Measurements from ENCODE around the gene NANP. TPM values are rescaled to one million over a fixed set of nuclear protein-coding genes. Genes with fewer than 3 reads are reported as not detected.
"Not testable (repeated sequence)": the region's sequence is repeated elsewhere in the genome, so short reads cannot be mapped to it uniquely, and the experiment has no call there.

The NANP gene
- total and polyA plus RNA-seq, 2 of the 13 experiments (the other 11 are each of a cell fraction or from before 2014, with no cell fraction given) = 8.9 to 21.5 TPM

- TF ChIP-seq RNF2 (conservative IDR thresholded peaks at IDR 0.05; ENCODE audit: low read depth) = no peak
- no peak for TF ChIP-seq BORCS8-MEF2B (CRISPR knock-in tag; IDR thresholded peaks at IDR 0.05)
Observed at GRCh38 chr20:25659999-25660398, 36.2 kb upstream of the NANP start (continued).

DNA sequence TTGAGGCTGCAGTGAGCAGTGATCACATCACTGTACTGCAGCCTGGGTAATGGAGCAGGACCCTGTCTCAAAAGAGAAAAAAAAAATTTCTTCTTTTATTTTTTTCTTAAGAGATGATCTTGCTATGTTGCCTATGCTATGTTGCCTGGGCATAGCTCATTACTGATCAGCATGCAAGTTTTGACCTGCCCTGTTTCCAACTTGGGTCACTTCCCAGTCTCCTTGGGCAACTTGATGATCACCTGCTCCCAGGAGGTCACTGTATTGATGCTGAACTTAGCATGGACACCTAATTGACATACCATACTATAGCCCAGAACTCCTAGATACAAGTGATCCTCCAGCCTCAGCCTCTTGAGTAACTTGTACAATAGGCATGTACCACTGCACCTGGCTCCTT is 30.7 kb upstream of the NANP start:
- FAIRE-seq (no peak), DNase-seq (ENCODE audit: low spot score) (no peak), ATAC-seq (no peak)
- H3K79me2 ChIP-seq (ENCODE audit: insufficient read depth, low read length) = no peaks in the 10 kb centered on the region
- no peak overlapping the region for H3K4me3 ChIP-seq (replicated peaks in 1 of 3; ENCODE audit: insufficient read depth in 1 of 3, low read depth in 2 of 3, low read length in 3 of 3)
- H3K4me1 ChIP-seq (ENCODE audit: insufficient read depth, low read length) = no peaks in the 10 kb centered on the region
- POLR2A ChIA-PET = no interaction called here
- H3K27ac ChIP-seq (ENCODE audit: extremely low read length, insufficient read depth, low read length) = no peak overlapping the region
- H3K4me2 ChIP-seq (ENCODE audit: low read depth, low read length) = no peak overlapping the region
- H3K36me3 ChIP-seq (replicated peaks in 1 of 2; ENCODE audit: control insufficient read depth in 1 of 2, insufficient read depth in 2 of 2, low read length in 2 of 2) = no peaks in the 10 kb centered on the region
- no peaks in the 10 kb centered on the region for H3K27me3 ChIP-seq (ENCODE audit: control insufficient read depth in 1 of 2, insufficient read depth in 2 of 2, low read length in 2 of 2)
- CTCF ChIA-PET (ENCODE audit: low intra/inter-chr PET ratio, low total read pairs) = no interaction called here
- no peaks in the 10 kb centered on the region for H3K9me3 ChIP-seq (ENCODE audit: low read length)
- H2AFZ ChIP-seq (ENCODE audit: low read length) = no peak overlapping the region
- TF ChIP-seq GLMP (CRISPR knock-in tag; IDR thresholded peaks at IDR 0.05; ENCODE audit: borderline replicate concordance) = no peak
- TF ChIP-seq ZNF543 (CRISPR knock-in tag; IDR thresholded peaks at IDR 0.05) = no peak
- TF ChIP-seq ZNF580 (CRISPR knock-in tag; IDR thresholded peaks at IDR 0.05; ENCODE audit: borderline replicate concordance, low read depth) = no peak
- no peak for TF ChIP-seq HES4 (CRISPR knock-in tag; IDR thresholded peaks at IDR 0.05; ENCODE audit: borderline replicate concordance)
- TF ChIP-seq CENPT (CRISPR knock-in tag; IDR thresholded peaks at IDR 0.05; ENCODE audit: low read depth) = no peak
- TF ChIP-seq HDAC1 (CRISPR knock-in tag; IDR thresholded peaks at IDR 0.05) = no peak
- no peak overlapping the region for H3K9ac ChIP-seq (ENCODE audit: insufficient read depth, low read depth, low read length)
- in situ Hi-C loops (cut with HindIII; ENCODE audit: extremely low pct_ligation_motif_present, low pct_unique_long_range_greater_than_20kb) (loop anchor here (25.0 kb wide), 1 partner anchor 342 kb away; no protein-coding TSS in a partner anchor), intact Hi-C loops (cut with micrococcal nuclease; ENCODE audit: unreplicated experiment) (no loop called here)
- no peaks in the 10 kb centered on the region for H4K20me1 ChIP-seq (ENCODE audit: insufficient read depth, low read length)
- BruUV-seq (replicated peaks) = no TSS peak

DNA sequence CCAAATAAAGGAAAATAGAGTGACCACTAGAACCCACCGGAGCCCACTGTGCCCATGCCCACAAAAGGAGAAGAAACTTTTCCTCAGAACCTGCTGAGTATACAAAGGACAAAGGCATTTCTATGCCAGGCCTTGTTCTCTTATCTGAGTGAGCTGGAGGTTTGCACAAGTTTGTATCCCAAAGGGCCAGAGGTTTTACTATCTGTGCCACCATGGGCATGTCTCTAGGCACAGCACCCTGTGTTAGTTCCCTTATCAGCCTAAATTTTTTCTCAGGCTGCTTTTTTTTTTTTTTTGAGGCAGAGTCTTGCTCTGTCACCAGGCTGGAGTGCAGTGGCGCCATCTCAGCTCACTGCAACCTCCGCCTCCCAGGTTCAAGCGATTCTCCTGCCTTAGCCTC is 29.1 kb upstream of the NANP start:
- BruUV-seq (replicated peaks); H3K4me2 ChIP-seq (ENCODE audit: low read depth, low read length): not testable (repeated sequence)

More for the DNA sequence above, 29.1 kb upstream of the NANP start:
- H3K79me2 ChIP-seq (ENCODE audit: insufficient read depth, low read length); ATAC-seq; FAIRE-seq; H3K9me3 ChIP-seq (ENCODE audit: low read length); H3K27ac ChIP-seq (ENCODE audit: extremely low read length, insufficient read depth, low read length); H2AFZ ChIP-seq (ENCODE audit: low read length); DNase-seq (ENCODE audit: low spot score); H3K36me3 ChIP-seq (replicated peaks in 1 of 2; ENCODE audit: control insufficient read depth in 1 of 2, insufficient read depth in 2 of 2, low read length in 2 of 2); H3K9ac ChIP-seq (ENCODE audit: insufficient read depth, low read depth, low read length); intact Hi-C loops (cut with micrococcal nuclease; ENCODE audit: unreplicated experiment); H3K4me1 ChIP-seq (ENCODE audit: insufficient read depth, low read length); H3K4me3 ChIP-seq (replicated peaks in 1 of 3; ENCODE audit: insufficient read depth in 1 of 3, low read depth in 2 of 3, low read length in 3 of 3); H4K20me1 ChIP-seq (ENCODE audit: insufficient read depth, low read length); CTCF ChIA-PET (ENCODE audit: low intra/inter-chr PET ratio, low total read pairs); H3K27me3 ChIP-seq (ENCODE audit: control insufficient read depth in 1 of 2, insufficient read depth in 2 of 2, low read length in 2 of 2): not testable (repeated sequence)
- in situ Hi-C loops (cut with HindIII; ENCODE audit: extremely low pct_ligation_motif_present, low pct_unique_long_range_greater_than_20kb) = loop anchor here (25.0 kb wide), 1 partner anchor 341 kb away; no protein-coding TSS in a partner anchor
- WGBS (ENCODE audit: low lambda C conversion rate) = 97% methylated on average over 4 of the region's 4 CpGs
- POLR2A ChIA-PET = interaction anchor here (0.7 kb wide), 1 partner anchor 42 kb away, joined by 3 read pairs; no protein-coding TSS in a partner anchor

Measured in HepG2 (cell line).